Ramos (cell line): ENCODE results near the gene DECR2.
"Not testable (repeated sequence)": the region's sequence is repeated elsewhere in the genome, so short reads cannot be mapped to it uniquely, and the experiment has no call there.

ENCODE experiments used
- in situ Hi-C: fragments of 300-500 bp; cut with MboI; formaldehyde crosslinking; loops from one replicate; pipeline ENCODE4 v1.14.3; 2022; ENCODE audit warnings: low sequenced_read_pairs; ENCODE audit not compliant: unreplicated experiment

Gene DECR2

DNA sequence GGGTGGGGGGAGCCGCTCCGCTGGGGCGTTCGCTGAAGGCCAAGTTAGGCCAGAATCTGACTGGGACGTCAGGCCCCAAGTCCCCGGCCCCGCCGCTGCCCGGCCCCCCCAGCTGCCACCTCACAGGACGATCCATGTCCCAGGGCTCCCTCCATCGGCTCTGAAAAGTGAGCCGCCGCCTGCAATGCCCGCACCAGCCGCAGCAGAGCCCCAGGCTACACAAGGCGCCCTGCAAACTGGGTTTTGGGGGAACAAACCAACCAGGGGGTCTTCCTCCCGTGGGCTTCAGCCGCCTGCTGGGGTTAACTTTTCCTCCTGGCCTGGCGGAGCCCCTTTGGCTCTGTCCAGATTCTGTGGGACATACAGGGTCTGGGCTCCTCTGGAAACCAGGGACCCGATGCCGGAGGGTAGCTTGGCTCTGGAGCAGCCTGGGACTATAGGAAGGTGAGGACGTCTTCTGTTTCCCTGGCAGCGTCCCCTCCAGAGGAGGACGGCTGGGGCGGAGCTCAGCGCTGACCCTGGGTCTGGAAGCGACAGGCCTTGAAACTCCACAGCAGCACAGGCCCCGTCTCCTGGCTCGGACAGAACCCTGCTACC, 3.9 kb upstream of the DECR2 start:
- in situ Hi-C loops = no loop called here

DNA sequence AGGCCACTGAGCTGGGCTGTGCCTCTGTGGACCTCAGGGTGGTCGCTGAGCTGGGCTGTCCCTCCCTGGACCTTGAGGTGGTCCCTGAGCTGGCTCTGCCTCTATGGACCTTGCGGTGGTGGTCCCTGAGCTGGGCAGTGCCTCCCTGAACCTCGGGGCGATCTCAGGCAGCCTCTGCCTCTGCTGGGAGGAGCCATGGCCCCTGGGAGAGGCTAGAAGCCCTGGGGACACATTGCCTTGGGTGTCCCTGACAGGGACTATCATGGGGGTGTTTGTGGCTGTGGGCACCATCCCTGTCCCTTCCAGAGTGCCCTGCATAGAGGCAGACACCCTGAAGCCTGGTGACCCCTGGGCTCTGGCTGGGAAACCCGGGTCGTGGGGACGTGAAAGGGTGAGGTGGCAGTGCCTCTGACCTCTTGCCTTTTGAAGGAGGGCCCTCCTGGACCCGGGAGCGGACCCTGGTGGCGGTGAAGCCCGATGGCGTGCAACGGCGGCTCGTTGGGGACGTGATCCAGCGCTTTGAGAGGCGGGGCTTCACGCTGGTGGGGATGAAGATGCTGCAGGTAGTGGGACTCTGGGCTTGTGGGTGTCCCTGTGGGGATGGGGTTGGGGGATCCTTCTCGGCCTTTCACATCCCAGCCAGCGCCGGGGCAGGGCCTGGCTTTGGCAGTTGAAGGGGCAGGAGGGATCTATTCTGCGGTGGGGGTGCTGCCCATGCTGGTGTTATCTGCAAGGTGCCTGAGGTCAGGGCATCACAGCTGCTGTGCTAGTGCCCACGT, 2.9 kb upstream of the DECR2 start:
- in situ Hi-C loops = no loop called here

DNA sequence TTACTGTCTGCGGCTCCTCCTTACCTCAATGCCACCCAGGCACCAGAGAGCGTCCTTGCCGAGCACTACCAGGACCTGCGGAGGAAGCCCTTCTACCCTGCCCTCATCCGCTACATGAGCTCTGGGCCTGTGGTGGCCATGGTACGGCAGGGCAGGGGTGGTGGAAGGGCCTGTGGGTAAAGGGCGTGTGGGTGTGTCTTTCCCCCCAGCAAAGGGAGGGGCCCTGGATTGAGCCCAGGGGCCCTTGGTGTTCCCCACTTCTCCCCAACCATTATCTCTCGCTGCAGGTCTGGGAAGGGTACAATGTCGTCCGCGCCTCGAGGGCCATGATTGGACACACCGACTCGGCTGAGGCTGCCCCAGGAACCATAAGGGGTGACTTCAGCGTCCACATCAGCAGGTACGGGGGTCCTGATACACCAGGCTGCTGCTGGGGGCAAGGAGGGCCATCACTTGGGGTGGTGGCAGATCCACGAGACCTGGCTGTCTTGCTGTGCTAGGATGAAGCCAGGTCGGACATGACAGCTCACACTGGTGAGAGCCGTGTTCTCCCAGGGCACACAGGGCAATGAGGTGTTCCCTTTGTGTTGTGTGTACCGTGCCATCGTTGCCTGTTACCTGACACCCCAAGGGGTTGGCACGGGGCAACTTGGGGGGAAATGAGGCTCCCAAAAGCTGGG, 2.2 kb upstream of the DECR2 start:
- in situ Hi-C loops = no loop called here

DNA sequence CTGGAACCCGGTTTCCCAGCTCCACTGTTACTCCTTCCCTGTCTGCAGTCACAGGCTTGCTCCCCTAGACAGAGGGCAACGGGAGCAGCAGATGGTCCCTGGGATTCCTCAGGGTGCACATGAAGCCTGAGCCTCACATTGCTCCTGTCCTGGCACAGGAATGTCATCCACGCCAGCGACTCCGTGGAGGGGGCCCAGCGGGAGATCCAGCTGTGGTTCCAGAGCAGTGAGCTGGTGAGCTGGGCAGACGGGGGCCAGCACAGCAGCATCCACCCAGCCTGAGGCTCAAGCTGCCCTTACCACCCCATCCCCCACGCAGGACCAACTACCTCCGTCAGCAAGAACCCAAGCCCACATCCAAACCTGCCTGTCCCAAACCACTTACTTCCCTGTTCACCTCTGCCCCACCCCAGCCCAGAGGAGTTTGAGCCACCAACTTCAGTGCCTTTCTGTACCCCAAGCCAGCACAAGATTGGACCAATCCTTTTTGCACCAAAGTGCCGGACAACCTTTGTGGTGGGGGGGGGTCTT, 1.6 kb upstream of the DECR2 start:
- in situ Hi-C loops = no loop called here

GRCh38 chr16:404971-405486, 3.3 kb downstream of the DECR2 start:
- in situ Hi-C loops = no loop called here

- in situ Hi-C loops = no loop called here
Observed at GRCh38 chr16:405548-406506, 4.1 kb downstream of the DECR2 start.

GRCh38 chr16:407253-407652, 5.6 kb downstream of the DECR2 start:
- in situ Hi-C loops = no loop called here

DNA sequence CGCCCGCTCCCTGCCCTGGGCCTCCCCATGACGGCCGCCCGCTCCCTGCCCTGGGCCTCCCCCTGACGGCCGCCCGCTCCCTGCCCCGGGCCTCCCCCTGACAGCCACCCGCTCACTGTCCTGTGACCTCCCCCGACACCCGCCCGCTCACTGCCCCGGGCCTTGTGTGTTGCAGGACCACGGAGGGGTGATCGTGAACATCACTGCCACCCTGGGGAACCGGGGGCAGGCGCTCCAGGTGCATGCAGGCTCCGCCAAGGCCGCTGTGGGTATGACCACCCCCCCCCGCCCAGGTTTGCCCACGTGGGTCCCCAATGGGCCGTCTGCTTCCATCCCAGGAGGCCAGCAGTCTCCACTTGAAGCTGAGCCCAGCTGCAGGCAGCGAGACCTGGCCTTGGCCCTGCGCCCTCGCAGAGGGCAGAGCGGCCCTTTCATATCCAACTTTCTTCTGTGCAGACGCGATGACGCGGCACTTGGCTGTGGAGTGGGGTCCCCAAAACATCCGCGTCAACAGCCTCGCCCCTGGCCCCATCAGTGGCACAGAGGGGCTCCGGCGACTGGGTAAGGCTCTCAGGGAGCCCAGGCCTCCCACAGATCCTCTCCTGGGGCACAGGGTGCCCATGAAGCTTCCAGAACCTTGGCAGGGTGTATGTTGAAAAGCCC, 9.0 kb downstream of the DECR2 start:
- in situ Hi-C loops = no loop called here

- in situ Hi-C loops = no loop called here
Observed at GRCh38 chr16:411576-412265, 10.0 kb downstream of the DECR2 start.

DNA sequence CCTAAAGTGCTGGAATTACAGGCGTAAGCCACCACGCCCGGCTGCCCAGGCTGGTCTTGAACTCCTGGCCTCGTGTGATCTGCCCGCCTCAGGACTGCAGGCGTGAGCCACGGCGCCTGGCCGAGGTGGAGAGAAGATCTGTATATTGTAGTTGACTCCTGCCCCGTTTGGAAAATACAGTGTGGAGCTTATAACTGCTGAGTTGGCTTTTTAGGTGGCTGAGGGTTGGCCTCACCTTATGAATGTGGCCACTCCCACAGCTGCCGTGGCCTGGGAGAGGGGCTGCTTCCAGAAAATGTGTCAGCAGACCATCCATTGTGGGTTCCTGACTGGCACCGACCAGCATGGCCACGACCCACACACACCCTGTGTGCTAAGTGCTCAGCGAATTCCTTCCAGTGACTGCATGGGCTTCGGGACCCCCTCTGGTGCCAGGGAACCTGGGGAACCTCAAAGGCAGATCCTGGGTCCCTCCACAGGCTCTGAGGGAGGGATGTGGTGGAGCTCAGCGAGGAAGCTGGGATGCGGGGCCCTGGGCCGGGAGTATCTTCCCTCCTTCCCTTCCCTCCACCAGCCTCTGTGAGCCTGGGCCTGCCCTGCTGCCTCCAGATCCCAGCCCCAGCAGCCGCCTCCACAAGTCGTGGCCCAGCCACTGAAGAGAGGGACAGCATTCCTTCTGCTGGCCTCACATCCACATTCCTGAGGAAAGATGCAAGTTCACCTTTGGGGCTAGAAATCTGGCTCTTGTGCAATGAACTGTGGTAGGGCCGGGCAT, 12.9 kb downstream of the DECR2 start:
- in situ Hi-C loops = no loop called here

DNA sequence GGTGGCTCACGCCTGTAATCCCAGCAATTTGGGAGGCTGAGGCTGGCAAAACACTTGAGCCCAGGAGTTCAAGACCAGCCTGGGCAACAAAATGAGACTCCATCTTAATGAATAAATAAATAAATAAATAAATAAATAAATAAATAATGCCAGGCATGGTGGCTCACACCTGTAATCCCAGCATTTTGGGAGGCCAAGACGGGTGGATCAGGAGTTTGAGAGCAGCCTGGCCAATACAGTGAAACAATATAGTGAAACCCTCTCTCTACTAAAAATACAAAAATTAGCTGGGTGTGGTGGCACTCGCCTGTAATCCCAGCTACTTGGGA, 13.4 kb downstream of the DECR2 start:
- in situ Hi-C loops = not testable (repeated sequence)

DNA sequence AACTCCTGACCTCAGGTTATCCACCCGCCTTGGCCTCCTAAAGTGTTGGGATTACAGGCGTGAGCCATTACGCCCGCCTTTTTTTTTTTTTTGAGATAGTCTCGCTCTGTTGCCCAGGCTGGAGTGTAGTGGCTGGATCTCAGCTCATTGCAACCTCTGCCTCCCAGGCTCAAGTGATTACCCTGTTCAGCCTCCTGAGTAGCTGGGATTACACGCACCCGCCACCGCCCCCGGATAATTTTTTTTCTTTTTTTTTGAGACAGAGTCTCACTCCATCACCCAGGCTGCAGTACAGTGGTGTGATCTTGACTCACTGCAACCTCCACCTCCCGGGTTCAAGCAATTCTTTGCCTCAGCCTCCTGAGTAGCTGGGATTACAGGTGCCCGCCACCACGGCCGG, 20.5 kb downstream of the DECR2 start:
- in situ Hi-C loops = not testable (repeated sequence)

DNA sequence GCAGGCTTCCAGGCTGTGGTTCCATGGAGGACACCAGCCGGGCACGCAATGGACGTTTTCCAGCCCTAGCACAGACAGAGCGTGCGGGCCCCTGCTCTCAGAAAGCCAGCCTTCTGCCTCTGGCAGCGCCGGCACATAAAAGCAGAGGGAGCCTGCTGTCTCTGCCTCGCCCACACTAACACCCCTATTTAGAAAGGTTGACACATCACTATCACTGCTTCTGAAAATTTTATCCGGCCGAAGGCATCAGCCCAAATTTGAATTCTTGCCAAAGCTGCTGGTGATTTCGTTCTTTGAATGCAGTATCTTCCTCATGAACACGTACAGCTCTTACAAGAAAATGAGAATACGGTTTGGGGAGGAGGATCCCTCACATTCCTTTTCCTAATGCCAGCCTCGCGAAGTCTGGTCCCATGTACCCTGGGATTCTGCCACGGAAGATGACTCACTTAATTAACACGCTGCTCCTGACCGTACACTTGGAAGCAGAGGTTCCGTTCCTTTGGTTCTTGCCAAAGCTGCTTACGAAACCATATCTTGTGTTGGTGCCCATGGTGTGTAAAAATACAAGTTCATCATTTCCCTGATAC, 22.4 kb downstream of the DECR2 start:
- in situ Hi-C loops = no loop called here

DNA sequence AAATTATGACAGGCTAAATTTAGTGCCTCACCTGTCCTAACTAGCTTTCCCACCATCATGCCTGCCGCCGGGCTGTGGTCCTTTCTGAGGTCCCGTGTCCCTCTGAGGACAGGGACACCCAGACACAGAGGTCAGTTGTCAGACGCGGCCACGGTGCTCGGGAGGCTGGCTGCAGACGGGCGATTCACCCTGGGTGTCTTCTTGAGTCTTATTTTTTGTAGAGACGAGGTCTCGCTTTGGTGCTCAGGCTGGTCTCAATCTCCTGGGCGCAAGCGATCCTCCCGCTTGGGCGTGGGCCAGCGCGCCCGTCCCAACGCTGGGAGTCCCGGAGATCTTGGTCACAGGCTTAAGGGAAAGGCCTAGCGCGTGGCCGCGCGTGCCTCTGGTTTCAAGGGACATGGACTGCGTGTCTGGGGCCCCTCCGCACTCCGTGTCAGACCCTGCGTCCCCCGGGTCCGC, 23.0 kb downstream of the DECR2 start:
- in situ Hi-C loops = no loop called here

DNA sequence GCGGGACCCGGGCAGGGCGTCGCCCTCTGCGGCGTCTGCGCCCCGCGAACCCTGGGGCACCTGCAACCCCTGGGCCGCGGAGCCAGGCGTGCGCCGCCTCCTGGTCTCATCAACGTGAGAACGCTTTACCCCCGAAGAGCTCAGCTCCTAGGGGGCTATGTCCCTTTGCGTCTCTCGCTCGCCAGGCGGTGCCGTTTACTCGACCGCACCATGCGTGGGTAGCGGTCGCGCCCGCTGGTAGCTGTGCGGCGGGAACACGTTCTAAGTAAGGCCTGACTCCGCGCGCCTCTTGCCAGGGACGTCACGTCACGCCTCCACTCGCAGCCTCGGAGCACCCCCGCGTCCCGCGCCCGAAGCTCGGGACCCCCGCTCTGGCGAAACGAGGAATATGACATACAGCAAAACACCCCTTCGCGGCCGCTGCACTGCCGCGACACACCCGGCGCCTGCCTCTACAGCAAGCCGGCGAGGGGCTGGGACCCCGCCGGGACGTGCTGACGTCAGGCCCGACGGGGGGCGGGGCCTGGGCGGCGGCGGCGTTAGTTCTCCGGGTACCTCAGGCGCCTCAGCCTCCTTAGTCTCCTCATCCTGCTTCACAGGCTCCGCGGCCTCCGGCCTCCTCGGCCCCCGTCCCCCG, 23.5 kb downstream of the DECR2 start, which contains the start of gene RAB11FIP3:
Gene RAB11FIP3 (plus strand): TSS at position 568 of the 637 bp plus-strand sequence. CDS start 358 bp downstream, outside the sequence.
- in situ Hi-C loops = no loop called here

DNA sequence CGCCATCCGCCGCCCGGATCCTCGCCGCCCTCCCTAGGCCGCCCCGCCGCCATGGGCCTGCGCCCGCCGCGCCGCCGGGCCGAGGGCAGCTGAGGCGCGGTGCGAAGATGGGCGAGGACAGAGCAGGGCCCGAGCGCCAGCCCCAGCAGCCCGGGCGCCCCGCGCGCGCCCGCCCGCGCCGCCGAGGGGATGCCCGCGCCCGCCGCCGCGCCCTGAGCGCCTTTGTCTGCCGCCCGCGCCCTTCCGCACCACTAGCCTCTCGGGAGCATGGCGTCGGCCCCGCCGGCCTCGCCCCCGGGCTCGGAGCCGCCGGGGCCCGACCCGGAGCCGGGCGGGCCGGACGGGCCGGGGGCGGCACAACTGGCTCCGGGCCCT, 24.0 kb downstream of the DECR2 start:
- in situ Hi-C loops = no loop called here
